GM18868 (cell line): ENCODE data around the gene NEK10.
"Not testable (repeated sequence)": the region's sequence is repeated elsewhere in the genome, so short reads cannot be mapped to it uniquely, and the experiment has no call there.

Experiments
- ATAC-seq: cut with Tn5 transposase; IDR thresholded peaks from one replicate; pipeline ENCODE4 v1.9.1; 2021; ENCODE audit warnings: mild to moderate bottlenecking, moderate library complexity; ENCODE audit not compliant: unreplicated experiment

The NEK10 gene

DNA sequence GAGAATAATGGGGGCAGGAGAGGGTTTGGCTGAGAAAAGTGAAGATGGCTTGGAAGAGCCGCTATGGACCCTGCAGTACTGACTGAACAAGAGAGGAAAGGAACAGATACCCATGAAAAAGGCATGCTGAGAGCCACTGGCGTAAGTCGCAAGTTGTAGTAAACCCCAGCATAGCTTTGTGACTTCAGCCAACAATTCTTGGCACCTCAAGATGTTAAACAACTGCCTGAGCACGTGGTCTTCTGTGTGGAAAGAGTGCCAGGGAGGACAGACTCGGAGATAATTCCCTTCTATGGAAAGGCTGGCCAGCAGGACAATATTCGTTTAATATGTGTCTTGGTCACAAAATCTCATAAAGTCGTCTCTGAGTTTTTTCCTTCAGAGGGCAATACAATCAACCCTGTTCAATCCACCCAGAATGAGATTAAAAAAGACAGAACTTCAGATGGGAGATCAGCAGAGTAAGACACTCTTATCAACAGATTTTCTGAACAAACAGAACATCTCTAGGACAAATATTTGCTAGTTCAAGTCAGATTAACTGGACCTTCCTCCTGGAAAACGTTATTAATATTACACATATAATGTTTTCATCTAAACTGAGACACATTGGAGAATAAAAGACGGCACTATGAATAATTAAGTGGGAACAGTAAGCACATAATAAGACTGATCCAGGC, 49.2 kb downstream of the NEK10 start:
- no peak for ATAC-seq

DNA sequence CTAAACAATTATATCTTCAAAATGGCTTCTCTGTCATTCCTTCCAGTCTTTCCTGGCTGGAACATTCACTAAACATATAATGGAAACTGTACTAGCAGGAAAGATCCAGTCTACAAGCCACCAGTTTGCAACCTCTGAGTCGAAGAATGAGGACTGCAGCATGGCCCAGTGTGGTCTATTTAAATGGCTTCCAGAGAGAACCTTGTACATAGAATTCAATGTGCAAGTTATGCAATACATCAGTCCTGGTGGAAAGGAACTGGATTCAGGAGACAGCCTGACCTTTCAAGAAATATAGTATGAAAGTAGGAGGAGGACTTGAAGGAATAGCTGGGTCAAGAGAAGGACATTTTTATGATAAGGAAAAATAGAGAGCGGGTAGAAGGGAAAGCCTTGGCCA, 49.9 kb downstream of the NEK10 start:
- no peak for ATAC-seq

DNA sequence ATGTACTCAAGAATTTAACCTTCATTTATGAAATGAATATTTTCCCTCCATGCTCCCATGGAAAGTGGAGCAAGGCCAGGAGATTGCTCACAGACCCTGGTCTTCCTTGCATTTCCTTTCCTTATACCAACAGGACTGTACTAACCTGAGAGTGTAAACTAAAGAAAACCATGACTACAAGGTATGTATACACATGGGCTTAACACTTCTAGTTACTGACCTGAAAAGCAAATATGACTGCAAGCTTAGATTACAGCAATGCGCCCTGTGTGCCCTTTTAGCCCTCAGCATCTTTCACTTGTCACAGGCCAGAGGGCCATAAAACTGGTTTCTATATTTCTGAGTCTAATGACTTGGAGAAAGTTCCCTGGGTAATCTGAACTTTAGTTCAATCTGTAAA, 52.1 kb downstream of the NEK10 start:
- no peak for ATAC-seq

DNA sequence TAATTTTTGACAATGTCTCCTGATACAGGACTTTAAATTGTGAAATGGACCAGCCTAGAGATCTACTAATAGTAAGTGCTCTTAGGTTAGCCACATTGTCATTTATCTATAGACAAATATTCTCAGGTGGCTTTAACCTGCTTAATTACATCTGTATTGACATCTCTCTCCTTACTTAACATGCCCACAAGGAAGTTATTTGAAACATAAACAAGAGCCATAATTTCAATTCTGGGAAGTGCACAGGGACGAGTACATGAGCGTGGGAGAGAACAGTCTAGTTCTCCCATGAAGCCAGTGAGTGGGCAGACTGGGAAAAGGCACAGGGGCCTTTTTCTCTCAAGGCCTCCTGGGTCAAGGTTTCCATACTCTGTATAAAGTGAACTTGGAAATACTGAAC, 54.2 kb downstream of the NEK10 start:
- no peak for ATAC-seq

DNA sequence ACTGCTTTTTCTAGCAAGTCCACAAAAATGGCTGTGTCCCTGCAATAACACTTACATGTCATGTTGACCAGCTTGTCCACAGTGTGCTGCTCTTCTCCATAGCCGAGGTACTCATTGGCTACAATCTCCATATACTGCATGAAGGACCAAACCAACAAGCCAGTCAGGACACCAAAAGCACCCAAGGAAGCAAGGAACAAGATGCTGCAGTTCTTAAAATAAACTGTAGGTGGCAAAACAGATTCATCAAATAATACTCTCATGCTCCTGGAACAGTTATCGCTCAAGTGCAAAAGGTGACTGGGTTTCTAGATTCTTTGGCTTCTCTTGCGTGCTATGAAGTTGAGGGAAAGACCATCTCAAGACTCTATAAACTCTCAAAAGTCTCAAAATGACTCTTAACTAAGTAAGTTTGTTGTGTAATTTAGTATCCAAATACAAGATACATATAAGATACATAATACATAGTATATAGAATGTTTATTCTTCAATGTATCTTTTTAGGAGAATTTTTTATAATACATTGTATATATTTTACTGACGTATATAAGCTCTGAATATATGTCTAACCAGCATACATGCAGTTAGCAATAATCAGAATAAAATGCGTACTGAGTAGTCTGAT, 57.0 kb downstream of the NEK10 start:
- peak; percentile 93 for ATAC-seq

DNA sequence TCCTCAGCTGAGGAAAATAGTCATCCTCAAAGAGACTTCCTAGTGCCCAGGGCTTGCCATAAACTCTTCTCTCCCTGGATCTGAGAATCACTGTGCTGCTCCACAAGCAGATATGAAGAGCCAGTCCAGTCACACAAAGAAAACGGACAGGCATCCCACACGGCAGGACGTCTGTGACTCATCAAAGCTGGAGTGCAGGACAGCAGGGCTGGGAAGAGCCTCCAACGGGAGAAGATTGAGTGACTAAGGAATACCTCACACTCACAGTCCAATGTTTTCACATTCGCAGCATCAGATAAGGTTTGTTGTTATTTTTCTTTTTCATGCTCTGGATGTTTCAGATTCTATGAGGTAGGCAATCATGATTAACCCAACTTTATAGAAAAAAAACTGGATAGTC, 57.8 kb downstream of the NEK10 start:
- ATAC-seq = no peak

DNA sequence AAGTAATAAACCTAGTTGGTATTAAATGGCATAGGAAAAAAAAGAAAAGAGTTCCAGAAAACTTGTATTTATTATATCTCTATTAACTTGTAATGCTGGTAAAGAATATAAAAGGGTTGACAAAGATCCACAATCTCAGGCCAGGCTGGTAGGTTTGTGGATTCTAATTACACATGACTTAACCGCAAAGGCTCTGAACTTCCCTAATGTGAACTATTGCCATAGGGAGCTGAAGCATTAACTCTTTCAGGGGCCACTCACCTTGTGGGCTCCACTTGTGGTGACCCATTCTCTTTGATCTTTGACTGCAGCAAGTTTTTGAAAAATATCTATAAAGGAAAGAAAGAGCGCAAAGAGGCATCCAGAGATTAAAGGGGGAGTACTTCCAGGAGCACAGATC, 58.5 kb downstream of the NEK10 start:
- no peak for ATAC-seq

DNA sequence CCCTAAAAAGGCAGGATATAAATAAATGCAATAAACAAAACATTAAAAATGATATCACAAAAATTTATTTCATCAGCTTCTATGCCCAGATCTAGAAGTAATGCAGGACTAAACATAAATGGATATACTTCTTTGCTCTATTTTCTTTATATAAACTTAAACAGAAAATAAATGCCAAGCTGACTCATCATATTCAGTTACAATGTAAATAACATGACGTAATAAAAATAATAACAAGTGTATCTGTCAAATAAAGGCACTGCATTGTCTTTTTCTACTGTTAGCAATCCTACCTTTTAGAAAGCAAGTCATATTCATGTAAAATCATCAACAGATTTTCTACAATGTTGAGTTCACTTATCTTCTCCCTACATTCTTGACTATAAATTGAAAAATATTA, 61.6 kb downstream of the NEK10 start:
- no peak for ATAC-seq

DNA sequence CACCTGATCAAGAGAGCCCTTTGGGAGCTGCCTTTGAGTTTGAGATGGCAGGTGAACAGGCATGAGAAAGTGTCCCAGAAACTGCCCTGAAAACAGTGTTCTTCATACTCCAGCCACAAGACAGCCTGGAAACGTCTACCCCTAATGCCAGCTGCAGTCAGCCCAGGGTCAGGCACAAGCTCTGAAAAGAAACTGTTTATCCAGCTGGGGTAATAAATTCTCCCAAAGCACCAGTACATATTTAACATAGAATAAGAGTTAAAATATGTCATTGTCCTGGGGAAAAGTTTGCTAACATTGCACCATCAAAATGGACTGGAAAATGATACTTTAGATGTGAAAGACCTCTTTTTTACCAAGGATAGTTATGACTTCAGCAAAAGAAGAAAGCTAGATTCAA, 66.3 kb downstream of the NEK10 start:
- ATAC-seq = no peak

DNA sequence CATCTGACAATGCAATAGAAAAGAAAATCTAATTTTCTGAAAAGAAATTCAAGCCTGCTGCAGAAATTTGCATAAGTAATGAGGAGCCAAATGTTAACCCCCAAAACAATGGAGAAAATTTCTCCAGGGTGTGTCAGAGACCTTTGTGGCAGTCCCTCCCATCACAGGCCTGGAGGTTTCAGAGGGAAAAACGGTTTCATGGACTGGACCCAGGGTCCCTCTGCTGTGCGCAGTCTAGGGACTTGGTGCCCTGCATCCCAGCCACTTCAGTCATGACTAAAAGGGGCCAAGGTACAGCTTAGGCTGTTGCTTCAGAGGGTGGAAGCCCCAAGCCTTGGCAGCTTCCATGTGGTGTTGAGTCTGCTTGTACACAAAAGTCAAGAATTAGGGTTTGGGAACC, 70.2 kb downstream of the NEK10 start:
- not testable (repeated sequence) for ATAC-seq

DNA sequence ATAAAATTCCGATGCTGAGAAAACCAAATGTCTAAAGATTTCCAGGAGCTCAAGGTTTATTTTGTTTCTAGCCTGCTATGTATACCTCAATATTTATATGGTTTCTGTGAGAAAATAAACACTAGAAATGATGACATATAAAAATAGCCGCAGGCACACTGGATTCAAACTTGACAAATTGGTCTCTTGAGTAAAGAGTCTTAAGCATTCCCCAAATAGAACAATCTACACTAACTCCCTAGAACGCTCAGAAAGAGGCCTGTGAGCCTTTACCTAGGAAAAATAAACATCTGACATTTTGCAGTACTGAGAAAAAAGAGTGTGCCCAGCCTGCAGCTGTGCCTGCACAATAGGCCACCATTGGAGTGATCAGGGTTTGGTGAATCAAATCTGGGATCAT, 75.2 kb downstream of the NEK10 start:
- no peak for ATAC-seq

DNA sequence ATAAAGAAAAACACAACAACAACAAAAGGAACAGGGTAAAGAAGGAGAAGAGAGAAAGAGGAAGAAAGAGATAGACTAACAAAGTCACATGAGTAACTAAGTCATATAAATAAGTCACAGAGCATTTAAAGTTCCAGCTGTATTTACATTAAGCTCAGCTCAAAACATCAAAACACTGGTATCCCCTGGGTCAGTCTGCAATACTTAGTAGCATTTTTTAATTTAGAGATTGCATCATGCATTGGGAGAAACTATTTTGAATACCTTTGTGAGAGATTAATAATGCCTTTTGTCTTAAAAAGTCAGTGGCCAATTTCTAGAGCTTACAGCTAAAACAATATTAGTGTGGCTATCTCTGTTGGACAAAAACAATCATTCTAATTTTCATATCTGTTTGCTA, 78.4 kb downstream of the NEK10 start:
- ATAC-seq = no peak

DNA sequence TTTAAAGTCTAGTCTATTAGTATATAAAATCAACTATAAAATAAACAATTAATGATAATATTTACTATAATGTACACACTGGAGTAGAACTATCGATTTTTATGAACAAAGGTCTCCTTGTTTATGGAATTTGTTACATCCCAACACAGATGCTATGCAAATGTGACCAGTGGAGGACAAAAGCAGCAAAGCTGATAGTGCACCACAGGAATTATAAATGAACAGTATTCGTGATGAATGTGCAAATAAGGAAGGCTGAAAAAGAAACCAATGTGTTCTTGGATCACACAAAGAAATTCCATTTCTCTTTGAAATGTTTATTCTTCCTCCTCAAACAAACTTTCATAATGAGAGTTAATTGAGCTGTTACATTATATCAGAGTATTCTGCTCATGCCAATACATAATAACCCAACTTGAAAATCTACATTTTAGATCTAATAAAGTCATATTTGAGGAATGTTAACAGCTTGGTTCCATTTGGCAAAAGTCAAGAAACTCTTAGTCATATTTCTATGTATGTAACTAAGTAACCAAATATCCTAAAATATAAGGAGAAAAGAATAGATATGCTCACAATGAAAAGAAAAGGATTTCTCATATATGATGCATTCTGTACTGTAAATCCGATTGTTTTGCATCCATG, 79.3 kb downstream of the NEK10 start:
- no peak for ATAC-seq

DNA sequence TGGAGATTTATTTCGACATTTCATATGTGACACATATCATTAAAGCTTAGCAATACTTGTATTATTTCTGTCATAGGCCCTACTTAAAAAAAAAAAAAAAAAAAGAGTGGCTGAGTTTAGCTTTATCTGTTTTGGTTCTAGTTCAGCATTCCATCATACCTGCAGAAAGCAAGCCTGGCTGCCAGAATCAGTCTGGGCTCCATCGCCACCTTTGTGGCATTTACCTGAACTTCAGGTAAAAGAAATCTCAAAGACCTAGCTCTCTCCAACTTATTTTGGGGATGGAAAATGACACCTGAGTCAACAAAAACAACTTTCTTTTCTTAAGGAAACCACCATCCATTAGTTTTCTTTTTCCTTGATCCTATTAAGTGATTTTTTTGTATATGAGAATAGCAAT, 82.1 kb downstream of the NEK10 start:
- no peak for ATAC-seq

DNA sequence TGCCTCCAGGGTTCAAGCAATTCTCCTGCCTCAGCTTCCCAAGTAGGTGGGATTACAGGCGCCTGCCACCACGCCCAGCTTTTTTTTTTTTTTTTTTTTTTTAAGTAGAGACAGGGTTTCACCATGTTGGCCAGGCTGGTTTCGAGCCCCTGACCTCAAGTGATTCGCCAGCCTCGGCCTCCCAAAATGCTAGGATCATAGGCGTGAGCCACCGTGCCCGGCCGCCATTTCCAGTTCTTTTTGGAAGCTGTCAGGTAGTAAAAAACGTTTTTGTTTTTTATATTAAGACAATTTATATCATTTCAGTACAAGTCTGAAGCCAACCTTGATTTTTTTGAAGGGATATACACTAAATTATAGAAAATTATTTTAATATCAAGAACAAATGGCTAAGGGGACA, 82.7 kb downstream of the NEK10 start:
- ATAC-seq = not testable (repeated sequence)

DNA sequence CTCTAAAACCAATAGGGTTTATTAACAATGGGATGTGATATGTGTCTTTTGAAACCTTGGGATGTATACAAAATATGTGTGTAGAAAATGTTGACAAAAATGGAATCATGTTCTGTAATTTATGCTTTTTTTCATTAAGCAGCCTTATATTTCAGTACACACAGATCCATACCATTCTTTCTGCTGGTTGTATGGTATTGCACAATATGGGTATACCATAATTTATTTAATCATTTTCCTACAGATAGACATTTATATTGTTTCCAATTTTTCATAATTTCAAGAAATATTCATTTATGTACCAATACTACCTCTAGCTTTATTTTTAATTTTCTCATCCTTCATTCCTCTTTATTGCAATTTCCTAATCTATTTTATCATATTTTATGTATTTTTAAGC, 83.5 kb downstream of the NEK10 start:
- no peak for ATAC-seq

DNA sequence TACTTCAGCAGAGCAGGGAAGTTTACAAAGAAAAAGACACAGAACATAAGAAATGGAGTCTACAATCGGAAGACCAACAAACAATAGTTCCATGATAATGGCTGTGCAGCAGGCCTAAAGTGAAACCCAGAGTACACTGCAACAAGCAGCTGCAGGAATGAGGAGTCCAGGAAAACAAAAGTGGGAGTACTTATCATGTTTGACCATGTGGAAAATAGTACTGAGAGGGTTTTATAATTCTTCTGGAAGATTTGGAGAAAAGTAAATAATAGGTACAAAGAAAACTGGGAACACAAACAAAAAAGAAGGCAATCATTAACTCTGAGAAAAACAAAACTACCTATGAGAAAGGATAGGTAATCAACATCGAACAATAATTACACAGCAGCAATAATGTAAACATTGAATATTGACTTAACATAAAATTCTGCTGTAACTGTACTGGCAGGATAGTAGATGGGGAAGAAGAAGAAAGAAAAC, 87.5 kb downstream of the NEK10 start:
- ATAC-seq = no peak

DNA sequence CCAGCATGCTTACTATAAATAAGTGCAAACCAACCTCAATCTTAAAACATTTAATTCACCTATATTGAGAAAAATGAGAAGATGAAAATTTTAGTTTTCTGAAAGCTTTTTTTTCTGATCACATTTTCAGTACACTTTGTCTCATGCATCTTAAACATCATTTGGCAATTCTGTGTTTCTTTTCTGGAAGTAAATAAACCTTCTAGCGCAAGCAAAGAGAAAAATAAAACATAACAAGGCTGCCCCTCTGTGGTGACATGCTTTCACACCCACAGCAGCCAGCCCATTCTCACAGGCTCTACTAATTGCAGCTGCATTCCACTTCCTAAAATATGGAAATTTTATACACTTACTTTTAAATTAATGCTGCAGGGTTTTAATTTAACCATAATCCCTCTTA, 90.1 kb downstream of the NEK10 start:
- ATAC-seq = no peak

DNA sequence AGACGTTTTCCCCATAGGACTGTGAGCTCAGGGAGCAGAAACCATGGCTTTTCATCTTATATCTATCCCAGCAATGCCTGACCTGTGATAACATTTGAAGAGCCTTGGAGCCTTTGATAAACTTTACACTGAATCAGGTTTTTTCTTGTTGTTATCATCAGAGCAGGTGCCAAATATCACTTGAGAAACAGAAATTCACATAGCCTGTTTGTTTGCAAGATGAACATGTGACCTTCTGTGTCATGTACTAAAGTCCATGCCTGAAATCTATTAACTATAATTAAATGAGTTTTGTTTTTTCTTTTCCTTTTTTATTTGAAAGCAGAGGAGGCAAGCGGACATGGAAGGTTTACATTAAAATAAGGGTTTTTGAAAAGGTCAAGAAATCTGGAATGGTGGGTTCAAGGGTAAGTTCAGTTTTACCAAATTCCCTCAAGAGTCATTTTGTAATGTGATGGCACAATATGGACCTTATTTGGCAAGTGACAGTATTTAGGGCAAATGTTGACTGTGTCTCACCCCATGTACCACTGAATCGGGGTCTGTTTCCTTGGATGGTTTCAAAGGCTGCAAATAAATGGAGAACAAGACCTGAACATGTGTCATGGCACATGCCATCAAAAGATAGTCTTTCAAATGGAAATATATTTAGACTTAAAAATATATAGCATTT, 90.7 kb downstream of the NEK10 start:
- ATAC-seq = no peak

DNA sequence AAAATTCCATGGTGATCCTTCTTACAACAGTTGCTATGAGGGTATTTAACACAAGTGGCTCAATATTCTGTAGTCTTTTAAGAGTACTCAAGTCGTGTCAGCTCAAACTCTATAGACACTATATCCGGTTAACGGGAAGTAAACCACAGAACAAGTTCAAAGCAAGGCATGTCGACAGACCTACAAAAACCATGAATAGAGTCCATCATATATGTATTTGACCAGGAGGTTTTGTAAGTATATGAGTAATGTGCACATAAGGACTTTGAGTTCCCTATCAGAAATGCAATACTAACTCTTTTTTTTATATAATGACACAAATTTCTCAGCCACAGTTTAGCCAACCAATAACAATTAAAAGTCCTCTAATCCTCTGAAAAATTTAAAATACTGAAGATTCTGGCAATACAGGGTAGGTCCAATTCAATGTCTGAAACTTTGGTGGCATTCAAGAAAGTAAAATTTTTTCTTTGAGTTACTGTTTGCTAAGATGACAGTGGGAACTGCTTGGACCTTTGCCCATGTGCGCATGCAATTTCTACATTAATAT, 93.7 kb downstream of the NEK10 start:
- ATAC-seq = no peak

DNA sequence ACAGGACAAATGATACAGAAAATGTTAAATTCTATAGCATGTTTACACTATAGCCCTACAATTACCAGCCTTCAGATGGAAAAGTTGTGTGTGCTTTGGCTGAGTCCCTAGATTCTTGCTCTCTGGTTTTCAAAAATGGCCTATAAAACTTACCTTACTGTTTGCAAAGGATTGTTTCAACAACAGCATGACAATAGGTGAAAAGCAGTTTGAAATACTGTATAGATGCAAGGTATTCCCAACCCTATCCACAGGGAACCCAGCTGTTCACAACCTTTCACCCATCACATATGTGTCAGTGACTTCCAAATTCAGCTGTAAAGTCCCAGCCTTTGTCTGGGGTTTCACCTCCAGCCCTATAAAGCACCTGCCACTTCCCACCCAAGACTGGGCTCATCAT, 97.3 kb downstream of the NEK10 start:
- no peak for ATAC-seq

DNA sequence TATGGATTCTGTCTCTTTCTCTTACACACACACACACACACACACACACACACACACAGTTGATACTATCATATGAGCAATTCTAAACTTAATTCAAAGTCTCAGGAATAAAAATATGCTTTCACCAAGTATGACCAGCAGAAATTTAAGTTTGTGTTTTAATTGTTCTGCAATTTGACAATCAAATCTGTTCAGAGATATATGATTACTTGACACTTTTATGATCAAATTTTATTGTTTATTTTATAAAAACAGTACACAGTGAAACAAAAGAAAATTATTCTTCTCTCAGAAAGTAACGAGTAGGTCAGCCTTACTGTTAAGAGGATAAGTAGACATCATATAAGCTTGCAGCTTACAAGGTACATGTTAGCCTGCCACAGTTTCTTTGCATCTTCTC, 114.3 kb downstream of the NEK10 start:
- no peak for ATAC-seq
